Pancreas (tissue), 10 donors: ENCODE data around the gene DQX1. TPM values are rescaled to one million over a fixed set of nuclear protein-coding genes. Genes with fewer than 3 reads are reported as not detected.

Source experiments
- ATAC-seq, 4 donors: fragments of 200-7000 bp; cut with Tn5 transposase; one replicate each; pipeline versions ENCODE4 v1.8.0 to v1.9.1; 2020; ENCODE audit warnings: mild to moderate bottlenecking in 4 of 4, moderate library complexity in 4 of 4
- DNase-seq, 6 donors: peaks; one replicate each; pipeline ENCODE4 v3.0.0-alpha.2; 2020
- FAIRE-seq: peaks from 2 replicates; lab custom pipeline; 2012; peaks lifted over from hg19 to GRCh38; lab: Jason Lieb, UNC
- H3K27ac ChIP-seq, 4 donors: fragments of 200-600 bp; sonication (generic); 1 replicate in 3 of 4; 2 replicates in 1 of 4; pipeline versions ENCODE4 v1.5.0 to v1.8.0; 2020
- H3K27me3 ChIP-seq, 4 donors: fragments of 200-600 bp; one replicate each; pipeline ENCODE4 v1.8.0; 2021
- H3K36me3 ChIP-seq, 3 donors: fragments of 200-600 bp; sonication (generic) in 1 of 3; one replicate each; pipeline versions ENCODE4 v1.5.0 to v1.8.0; 2020 to 2021
- H3K4me1 ChIP-seq, 3 donors: fragments of 200-600 bp; one replicate each; pipeline ENCODE4 v1.8.0; 2021
- H3K4me3 ChIP-seq, 4 donors: fragments of 200-600 bp; sonication (generic) in 2 of 4; one replicate each; pipeline versions ENCODE4 v1.5.0 to v1.8.0; 2020 to 2021
- H3K9me3 ChIP-seq, 4 donors: fragments of 200-600 bp; one replicate each; pipeline ENCODE4 v1.8.0; 2021
- CTCF ChIP-seq, 4 donors: fragments of 200-600 bp; sonication (generic) in 3 of 4; IDR thresholded peaks; one replicate each; pipeline versions ENCODE4 v1.5.0 to v1.8.0; 2021; ENCODE audit warnings: antibody characterized with exemption in 4 of 4
- WGBS, 2 donors: extraction: QIAGEN DNeasy Blood & Tissue Kit; methylation state at CpG; one replicate each; pipeline ENCODE4 v1.1.7; 2013; 5-methylcytosine and 5-hydroxymethylcytosine counted together
- intact Hi-C, 3 donors: fragments of 100-400 bp; cut with DNase I; formaldehyde crosslinking; loops; one replicate each; pipeline versions ENCODE4 v1.11.1 to v1.14.2; 2022
- polyA plus RNA-seq, 2 donors: library from polyadenylated mRNA; stranded (reverse); fragments of 200-250 nt; gene quantifications; one replicate each; pipeline ENCODE4 v1.2.3, GENCODE V29; 2013
- total RNA-seq, 6 donors: library from RNA; stranded (reverse); fragmentation: NEBNext Ultra II Directional in 4 of 6; extraction: Animal tissue kit (Norgen Biotek cat#: 25700) in 4 of 6; gene quantifications; one replicate each; pipeline versions ENCODE4 v1.2.1 to v1.2.4, GENCODE V29; 2021 to 2023
- donor health status: healthy with polysubstance abuse.
- donor health status: DM: no; HTN: no; CAD: no; lungs with moderate emphysema.
- donor health status: DM: no; HTN: no; CAD: no.
- donor health status: control.
- donor health status: control.
- donor health status: Bipolar disorder and iron deficiency.
- donor health status: DM: yes; HTN: yes; CAD: no.
- donor health status: DM: no; HTN: no; CAD: no.
- donor health status: DM: no; HTN: no; CAD: no.
- donor health status: DM: yes; HTN: yes; CAD: no.

DQX1 gene
- total and polyA plus RNA-seq, 8 donors, result 0.07 to 0.16 (median 0.15) TPM; not detected in 5

- FAIRE-seq, result no peak
- no peaks in the 10 kb centered on the region for H3K36me3 ChIP-seq
- peaks cover 0 to 7% (median 3%) of the 10 kb centered on the region in 3 donors for H3K4me1 ChIP-seq
- intact Hi-C loops, result no loop called here
- TF ChIP-seq CTCF (IDR thresholded peaks at IDR 0.05), result no peak
- H3K4me3 ChIP-seq, result no peak overlapping the region
- DNase-seq, result peak in 1 of 6 donors; percentile 42
- no peak for ATAC-seq
- WGBS, 2 donors, result 83 to 85% methylated on average over 21 of the region's 21 CpGs
- no peaks in the 10 kb centered on the region for H3K9me3 ChIP-seq
- H3K27ac ChIP-seq, result no peak overlapping the region
- H3K27me3 ChIP-seq, result no peaks in the 10 kb centered on the region
Observed at GRCh38 chr2:74551942-74552913, 26.2 kb upstream of the DQX1 start.

GRCh38 chr2:74551530-74551929, 25.5 kb upstream of the DQX1 start:
- intact Hi-C loops, result no loop called here
- peaks cover 0 to 7% (median 3%) of the 10 kb centered on the region in 3 donors for H3K4me1 ChIP-seq
- no peak overlapping the region for H3K4me3 ChIP-seq
- H3K9me3 ChIP-seq, result no peaks in the 10 kb centered on the region
- TF ChIP-seq CTCF (IDR thresholded peaks at IDR 0.05), result no peak
- H3K27me3 ChIP-seq, result no peaks in the 10 kb centered on the region
- no peak for DNase-seq
- no peaks in the 10 kb centered on the region for H3K36me3 ChIP-seq
- ATAC-seq, result no peak
- no peak overlapping the region for H3K27ac ChIP-seq
- no peak for FAIRE-seq

DNA sequence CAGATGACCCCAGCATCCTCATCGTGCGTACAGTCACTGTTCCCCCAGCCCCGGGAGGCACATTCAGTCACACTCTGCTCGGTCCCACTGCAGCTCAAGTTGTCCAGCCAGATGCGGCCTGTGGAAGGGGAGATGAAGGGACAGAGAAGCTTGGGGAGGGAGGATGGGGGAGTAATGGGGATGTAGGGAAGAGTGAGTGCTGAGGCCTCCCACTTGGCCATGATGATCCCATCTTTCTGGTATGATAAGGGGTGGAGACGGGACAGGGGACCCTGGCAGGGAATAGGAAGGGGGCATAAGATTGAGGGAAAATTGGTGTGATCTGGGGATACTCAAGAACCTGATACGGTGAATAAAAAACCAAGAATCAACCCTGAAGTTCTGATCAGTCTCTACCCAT, 24.2 kb upstream of the DQX1 start:
- TF ChIP-seq CTCF (IDR thresholded peaks at IDR 0.05), result no peak
- peaks cover 0 to 7% (median 3%) of the 10 kb centered on the region in 3 donors for H3K4me1 ChIP-seq
- intact Hi-C loops, result no loop called here
- no peaks in the 10 kb centered on the region for H3K36me3 ChIP-seq
- no peak overlapping the region for H3K27ac ChIP-seq
- H3K9me3 ChIP-seq, result no peaks in the 10 kb centered on the region
- ATAC-seq, result no peak
- no peaks in the 10 kb centered on the region for H3K27me3 ChIP-seq
- no peak for FAIRE-seq
- DNase-seq, result no peak
- no peak overlapping the region for H3K4me3 ChIP-seq
- 90% methylated on average over 7 of the region's 7 CpGs for WGBS, 2 donors

DNA sequence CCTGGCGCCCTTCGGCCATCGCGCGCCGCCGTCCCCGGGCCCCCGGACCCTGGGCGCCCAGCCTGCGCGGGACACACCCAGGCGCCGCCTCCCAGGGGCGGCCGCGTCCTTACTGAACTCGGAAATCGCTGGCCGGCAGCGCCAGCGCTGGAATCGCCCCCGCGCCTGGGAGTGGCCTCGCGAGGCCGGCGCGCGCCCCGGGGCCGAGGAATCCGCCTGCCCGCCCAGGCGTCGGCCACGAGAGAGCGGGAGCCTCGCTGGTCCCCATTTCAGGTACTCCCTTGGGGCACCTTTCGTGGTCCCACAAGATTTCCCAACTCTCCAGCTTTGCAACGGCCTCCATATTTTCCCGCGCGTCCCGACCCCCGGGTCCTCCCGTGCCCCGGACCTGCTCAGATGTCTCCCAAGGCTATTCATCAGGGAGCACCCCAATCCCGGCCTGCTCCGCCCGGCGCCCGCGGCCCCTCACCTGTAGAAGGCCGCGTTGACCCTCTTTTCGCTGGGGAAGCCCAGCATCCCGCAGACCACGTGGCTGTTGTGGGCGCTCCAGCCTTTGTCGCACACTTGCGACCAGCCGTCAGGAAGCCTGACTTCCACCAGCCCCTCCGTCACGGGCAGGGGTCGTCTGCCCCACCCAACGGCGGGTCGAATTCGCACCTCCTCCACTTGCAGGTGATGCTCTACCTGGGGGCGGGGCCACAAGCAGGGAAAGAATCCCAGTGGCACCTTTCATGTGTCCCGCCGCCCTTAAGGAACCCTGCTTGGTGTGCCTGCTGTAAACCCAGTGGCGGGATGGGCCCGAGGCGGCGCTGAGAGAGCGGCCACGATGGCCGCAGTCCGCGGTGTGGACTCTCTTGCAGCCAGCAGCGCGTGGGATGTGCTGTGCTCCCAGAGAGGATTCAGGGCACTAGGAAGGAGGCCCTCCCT, 23.1 kb upstream of the DQX1 start:
- H3K36me3 ChIP-seq, result no peaks in the 10 kb centered on the region
- peaks cover 0 to 7% (median 3%) of the 10 kb centered on the region in 3 donors for H3K4me1 ChIP-seq
- peak overlapping the region; percentile 30 to 64 (median 46) for H3K4me3 ChIP-seq
- ATAC-seq (peak; percentile 84 to 91 (median 87)), DNase-seq (peak; percentile 52 to 85 (median 66)), FAIRE-seq (no peak)
- 3 to 4% methylated on average over 74 to 85 of the region's 85 CpGs for WGBS, 2 donors
- no peaks in the 10 kb centered on the region for H3K9me3 ChIP-seq
- peak overlapping the region in 3 of 4 donors; percentile 6 to 36 (median 15) for H3K27ac ChIP-seq
- H3K27me3 ChIP-seq, result no peaks in the 10 kb centered on the region
- no peak for TF ChIP-seq CTCF (IDR thresholded peaks at IDR 0.05)
- intact Hi-C loops, result no loop called here
